Measurements from ENCODE around the gene DNAJA2. TPM values are rescaled to one million over a fixed set of nuclear protein-coding genes. Genes with fewer than 3 reads are reported as not detected.
A peak's percentile ranks its signal among the peaks of the same experiment; 100 is the strongest.

Gene DNAJA2
- total and polyA plus RNA-seq, 9 donors, result 33.4 to 63.3 (median 58.4) TPM

DNA sequence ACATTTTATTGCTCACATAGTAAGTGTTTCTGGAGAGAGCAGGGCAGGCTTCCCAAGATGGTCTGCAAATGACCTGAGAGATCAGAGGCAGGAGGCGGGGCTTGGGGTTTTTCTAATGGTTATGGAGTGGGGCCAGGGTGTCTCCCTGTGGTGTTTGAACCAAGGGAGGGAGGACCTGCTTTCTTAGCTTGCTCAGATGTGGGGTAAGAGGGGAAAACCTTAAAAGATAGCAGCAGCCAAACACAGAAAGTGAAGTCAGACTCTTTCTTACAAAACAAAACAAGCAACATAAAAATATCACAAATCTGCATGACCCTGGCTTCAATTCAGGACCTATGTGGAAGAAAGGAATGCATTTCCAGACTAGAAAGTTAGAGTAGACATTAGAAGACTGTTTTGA, 22.9 kb upstream of the DNAJA2 start:
- DNase-seq, result peak in 1 of 5 donors; percentile 35
- intact Hi-C loops (cut with DNase I), result no loop called here
- peaks cover 1% of the 10 kb centered on the region for H3K4me1 ChIP-seq (ENCODE audit: insufficient read depth)
- 18 to 26% (median 21%) methylated on average over 1 of the region's 1 CpG for WGBS, 3 donors
- no peak overlapping the region for H3K4me3 ChIP-seq
- H3K27ac ChIP-seq, result no peak overlapping the region
- H3K9me3 ChIP-seq, result no peaks in the 10 kb centered on the region
- TF ChIP-seq POLR2A (IDR thresholded peaks at IDR 0.05), result no peak
- TF ChIP-seq, protein P1, sequence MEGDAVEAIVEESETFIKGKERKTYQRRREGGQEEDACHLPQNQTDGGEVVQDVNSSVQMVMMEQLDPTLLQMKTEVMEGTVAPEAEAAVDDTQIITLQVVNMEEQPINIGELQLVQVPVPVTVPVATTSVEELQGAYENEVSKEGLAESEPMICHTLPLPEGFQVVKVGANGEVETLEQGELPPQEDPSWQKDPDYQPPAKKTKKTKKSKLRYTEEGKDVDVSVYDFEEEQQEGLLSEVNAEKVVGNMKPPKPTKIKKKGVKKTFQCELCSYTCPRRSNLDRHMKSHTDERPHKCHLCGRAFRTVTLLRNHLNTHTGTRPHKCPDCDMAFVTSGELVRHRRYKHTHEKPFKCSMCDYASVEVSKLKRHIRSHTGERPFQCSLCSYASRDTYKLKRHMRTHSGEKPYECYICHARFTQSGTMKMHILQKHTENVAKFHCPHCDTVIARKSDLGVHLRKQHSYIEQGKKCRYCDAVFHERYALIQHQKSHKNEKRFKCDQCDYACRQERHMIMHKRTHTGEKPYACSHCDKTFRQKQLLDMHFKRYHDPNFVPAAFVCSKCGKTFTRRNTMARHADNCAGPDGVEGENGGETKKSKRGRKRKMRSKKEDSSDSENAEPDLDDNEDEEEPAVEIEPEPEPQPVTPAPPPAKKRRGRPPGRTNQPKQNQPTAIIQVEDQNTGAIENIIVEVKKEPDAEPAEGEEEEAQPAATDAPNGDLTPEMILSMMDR (IDR thresholded peaks at IDR 0.05), result no peak
- H3K27me3 ChIP-seq, result no peaks in the 10 kb centered on the region
- no peaks in the 10 kb centered on the region for H3K36me3 ChIP-seq

DNA sequence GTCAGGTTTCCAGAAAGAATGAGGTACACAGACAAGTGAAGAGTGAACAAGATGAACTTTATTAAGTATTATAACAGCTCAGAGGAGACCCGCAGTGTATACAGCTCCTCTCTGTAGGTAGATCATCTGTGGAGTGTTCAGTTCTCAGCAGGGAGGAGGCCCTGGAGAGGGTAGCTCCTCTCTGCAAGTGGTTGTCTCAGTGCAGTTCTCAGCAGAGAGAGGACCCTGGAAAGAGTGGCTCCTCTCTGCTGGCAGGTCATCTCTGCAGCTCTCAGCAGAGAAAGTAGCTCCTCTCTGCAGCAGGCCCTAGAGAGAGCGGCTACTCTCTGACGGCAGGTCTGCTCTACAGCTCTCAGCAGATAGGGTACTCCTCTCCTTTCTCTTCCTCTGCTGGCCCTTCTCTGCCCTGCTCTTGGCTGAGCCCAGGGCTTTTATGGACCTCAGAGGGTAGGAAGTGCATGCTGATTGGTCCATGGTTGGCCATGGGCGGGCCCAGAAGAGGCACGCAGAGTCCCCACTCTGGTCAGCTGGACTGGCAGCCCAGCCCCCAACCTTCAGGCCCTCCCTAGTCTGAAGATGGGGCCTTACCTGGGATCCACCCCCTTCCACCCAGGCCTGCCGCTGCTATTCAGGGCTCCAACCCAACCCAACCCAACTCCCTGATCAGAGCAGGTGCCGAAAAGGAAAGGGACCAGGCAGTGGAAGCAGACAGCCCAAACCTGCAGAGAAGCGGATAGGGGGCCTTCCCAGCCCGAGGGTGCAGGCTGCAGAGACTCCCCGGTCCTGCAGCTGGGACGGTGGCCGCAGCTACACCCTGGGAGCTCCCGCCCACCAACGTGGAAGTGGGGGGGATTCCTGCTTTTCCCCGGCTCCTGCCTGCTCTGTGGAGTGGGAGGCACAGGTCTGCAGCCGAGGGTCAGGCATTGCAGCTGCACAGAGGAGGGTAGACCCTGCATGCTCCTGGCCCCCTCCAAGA, 18.5 kb upstream of the DNAJA2 start:
- TF ChIP-seq, protein P1 (IDR thresholded peaks at IDR 0.05), result no peak
- no peak for TF ChIP-seq POLR2A (IDR thresholded peaks at IDR 0.05)
- no peak for TF ChIP-seq EP300 (IDR thresholded peaks at IDR 0.05)
- intact Hi-C loops (cut with DNase I), result no loop called here
- no peaks in the 10 kb centered on the region for H3K27me3 ChIP-seq
- H3K4me3 ChIP-seq, result no peak overlapping the region
- H3K4me1 ChIP-seq (ENCODE audit: insufficient read depth), result peaks cover 4% of the 10 kb centered on the region
- 87 to 95% (median 94%) methylated on average over 16 of the region's 16 CpGs for WGBS, 3 donors
- H3K27ac ChIP-seq, result no peak overlapping the region
- no peak for DNase-seq
- H3K36me3 ChIP-seq, result no peaks in the 10 kb centered on the region
- no peaks in the 10 kb centered on the region for H3K9me3 ChIP-seq

DNA sequence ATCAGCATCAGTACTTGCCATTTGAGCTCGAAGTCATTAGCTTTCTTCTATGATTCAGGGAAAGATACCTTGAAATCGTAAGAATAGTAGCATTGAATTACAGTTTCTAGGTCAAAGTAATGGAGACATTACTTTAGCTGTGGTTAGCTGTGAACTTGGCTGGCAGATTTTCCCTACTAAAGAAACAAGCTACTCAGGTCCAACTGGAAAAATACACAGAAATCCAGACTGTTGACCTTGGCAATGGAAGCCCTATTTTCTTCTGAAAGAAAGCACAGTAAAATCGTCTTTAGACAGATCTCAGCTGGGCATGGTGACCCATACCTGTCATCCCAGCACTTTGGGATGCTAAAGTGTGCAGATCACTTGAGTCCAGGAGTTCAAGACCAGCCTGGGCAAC, 13.4 kb upstream of the DNAJA2 start:
- Histone ChIP-seq H3K4me3 (no peak overlapping the region), H3K4me1 (ENCODE audit: insufficient read depth) (peaks cover 3% of the 10 kb centered on the region), H3K27ac (no peak overlapping the region), H3K36me3 (no peaks in the 10 kb centered on the region), H3K27me3 (no peaks in the 10 kb centered on the region), H3K9me3 (no peaks in the 10 kb centered on the region)
- DNase-seq, result no peak
- intact Hi-C loops (cut with DNase I), result no loop called here
- TF ChIP-seq POLR2A (IDR thresholded peaks at IDR 0.05) (no peak), EP300 (IDR thresholded peaks at IDR 0.05) (no peak)
- TF ChIP-seq, protein P1 (IDR thresholded peaks at IDR 0.05), result no peak
- WGBS, 3 donors, result 4 to 12% (median 8%) methylated on average over 3 of the region's 3 CpGs

DNA sequence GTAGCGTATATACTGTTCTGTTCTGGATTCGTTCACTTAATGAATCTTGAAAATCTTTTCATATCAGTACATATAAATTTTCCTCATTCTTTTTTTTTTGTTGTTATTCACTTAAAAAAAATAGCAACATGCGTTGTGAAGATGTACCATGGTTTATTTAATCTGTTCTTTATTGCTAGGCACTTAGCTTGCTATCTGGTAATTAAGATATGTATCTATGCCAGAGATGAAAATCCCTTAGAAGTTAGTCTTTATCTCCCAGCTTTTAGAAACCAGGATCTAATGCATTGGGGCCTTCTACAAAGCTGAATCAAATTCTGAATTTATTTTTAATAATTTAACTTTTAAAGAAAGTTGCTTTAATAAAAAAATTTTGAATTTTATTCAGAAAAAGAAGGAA, 13.0 kb upstream of the DNAJA2 start:
- no peak for DNase-seq
- H3K4me1 ChIP-seq (ENCODE audit: insufficient read depth), result peaks cover 3% of the 10 kb centered on the region
- no peaks in the 10 kb centered on the region for H3K9me3 ChIP-seq
- TF ChIP-seq, protein P1 (IDR thresholded peaks at IDR 0.05), result no peak
- TF ChIP-seq EP300 (IDR thresholded peaks at IDR 0.05), result no peak
- TF ChIP-seq POLR2A (IDR thresholded peaks at IDR 0.05), result no peak
- H3K36me3 ChIP-seq, result no peaks in the 10 kb centered on the region
- intact Hi-C loops (cut with DNase I), result no loop called here
- WGBS, 3 donors, result 81 to 83% (median 82%) methylated on average over 3 of the region's 3 CpGs
- H3K27ac ChIP-seq, result no peak overlapping the region
- no peak overlapping the region for H3K4me3 ChIP-seq
- no peaks in the 10 kb centered on the region for H3K27me3 ChIP-seq

All from ovary (tissue), 9 donors.